Memory B cell (primary cell): ENCODE results near the gene KIZ.

ENCODE experiments used
- ATAC-seq: fragments of 150-1000 bp; cut with Tn5 transposase; 2 replicates; pipeline ENCODE4 v1.10.0; 2021; ENCODE audit warnings: low read depth, mild to moderate bottlenecking, moderate library complexity
- DNase-seq, 2 donors: peaks; one replicate each; pipeline ENCODE4 v3.0.0; 2022; ENCODE audit warnings: low spot score in 2 of 2
- H3K27ac Mint-ChIP-seq: one replicate; pipeline ENCODE4 v1.8.0; 2022; ENCODE audit warnings: mild to moderate bottlenecking, moderate library complexity, mixed read lengths
- H3K27me3 Mint-ChIP-seq: one replicate; pipeline ENCODE4 v1.8.0; 2022; ENCODE audit warnings: mixed read lengths
- H3K36me3 Mint-ChIP-seq: one replicate; pipeline ENCODE4 v1.8.0; 2022; ENCODE audit warnings: mild to moderate bottlenecking, mixed read lengths
- H3K4me1 Mint-ChIP-seq: one replicate; pipeline ENCODE4 v1.8.0; 2022; ENCODE audit warnings: mixed read lengths
- H3K4me3 Mint-ChIP-seq: one replicate; pipeline ENCODE4 v1.8.0; 2022; ENCODE audit warnings: mild to moderate bottlenecking, moderate library complexity, mixed read lengths
- H3K9me3 Mint-ChIP-seq: one replicate; pipeline ENCODE4 v1.8.0; 2022; ENCODE audit warnings: mixed read lengths

The KIZ gene

DNA sequence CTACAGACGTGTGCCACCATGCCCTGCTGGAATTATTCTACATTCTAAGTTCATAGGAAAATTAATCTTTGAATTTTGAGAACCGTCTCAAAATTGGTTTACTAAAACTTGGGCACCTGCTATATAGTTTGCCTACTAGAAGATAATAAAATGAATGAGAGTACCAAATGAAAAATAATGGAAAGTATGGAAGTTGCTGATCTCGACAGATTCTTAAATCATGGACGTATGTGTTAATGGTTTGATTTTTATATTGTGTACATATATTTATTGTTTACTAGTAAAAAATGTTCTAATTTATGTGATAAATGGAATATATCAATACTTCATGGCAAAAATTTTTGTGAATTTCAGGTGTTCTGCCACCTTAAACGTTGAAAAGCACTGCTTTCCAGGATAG, 60.0 kb downstream of the KIZ start:
- H3K4me3 Mint-ChIP-seq = no peak overlapping the region
- peaks cover 28% of the 10 kb centered on the region for H3K36me3 Mint-ChIP-seq
- H3K4me1 Mint-ChIP-seq = no peaks in the 10 kb centered on the region
- ATAC-seq = no peak
- DNase-seq = no peak
- no peak overlapping the region for H3K27ac Mint-ChIP-seq
- no peaks in the 10 kb centered on the region for H3K9me3 Mint-ChIP-seq
- no peaks in the 10 kb centered on the region for H3K27me3 Mint-ChIP-seq

- H3K4me1 Mint-ChIP-seq = no peaks in the 10 kb centered on the region
- H3K9me3 Mint-ChIP-seq = no peaks in the 10 kb centered on the region
- H3K27me3 Mint-ChIP-seq = no peaks in the 10 kb centered on the region
- H3K36me3 Mint-ChIP-seq = peaks cover 18% of the 10 kb centered on the region
- ATAC-seq (no peak), DNase-seq (no peak)
- H3K4me3 Mint-ChIP-seq = no peak overlapping the region
- H3K27ac Mint-ChIP-seq = no peak overlapping the region
Measured at GRCh38 chr20:21189761-21190523, 64.1 kb downstream of the KIZ start.

DNA sequence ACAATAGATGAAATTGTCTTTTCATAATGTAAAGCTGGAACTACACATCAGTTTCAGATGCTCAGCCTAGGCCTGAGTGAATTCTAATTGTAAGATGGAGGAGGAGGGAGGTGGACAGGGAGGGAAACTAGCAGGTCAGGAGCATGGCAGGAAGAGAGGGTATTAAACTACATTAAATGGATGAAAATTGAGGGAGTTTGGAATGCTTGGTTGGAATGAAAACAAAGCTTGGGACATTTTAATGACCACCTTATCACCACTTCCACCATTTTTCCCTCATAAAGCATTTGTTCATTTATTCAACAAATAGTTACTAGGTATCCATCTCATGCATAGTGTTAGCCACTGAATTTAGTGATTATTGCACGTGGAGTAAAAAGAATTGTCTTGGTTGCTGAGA, 65.0 kb downstream of the KIZ start:
- H3K4me3 Mint-ChIP-seq = no peak overlapping the region
- H3K27me3 Mint-ChIP-seq = no peaks in the 10 kb centered on the region
- no peaks in the 10 kb centered on the region for H3K9me3 Mint-ChIP-seq
- no peaks in the 10 kb centered on the region for H3K4me1 Mint-ChIP-seq
- no peak for DNase-seq
- H3K36me3 Mint-ChIP-seq = peaks cover 19% of the 10 kb centered on the region
- no peak for ATAC-seq
- no peak overlapping the region for H3K27ac Mint-ChIP-seq

DNA sequence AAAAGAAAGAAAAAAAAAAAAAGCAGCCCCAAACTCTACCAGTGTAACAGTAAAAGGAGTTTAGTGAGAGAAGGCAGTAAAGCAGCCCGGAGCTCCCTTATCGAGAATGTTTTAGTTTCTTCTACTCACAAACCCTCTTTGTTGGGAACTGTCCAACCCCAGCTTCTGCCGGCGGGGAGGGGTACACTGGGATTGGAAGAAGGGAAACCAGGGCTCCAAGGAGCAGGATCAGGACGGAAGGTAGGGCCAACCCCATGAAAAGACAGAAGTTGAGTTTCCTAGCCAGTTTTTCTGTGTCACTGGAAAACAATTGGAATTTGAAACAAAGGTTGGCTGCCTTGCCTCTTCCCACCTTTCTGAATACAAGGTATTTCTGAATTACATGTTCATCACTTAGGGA, 66.0 kb downstream of the KIZ start:
- Mint-ChIP-seq H3K27ac (no peak overlapping the region), H3K9me3 (no peaks in the 10 kb centered on the region), H3K4me1 (no peaks in the 10 kb centered on the region), H3K36me3 (peaks cover 15% of the 10 kb centered on the region), H3K27me3 (no peaks in the 10 kb centered on the region), H3K4me3 (no peak overlapping the region)
- ATAC-seq (no peak), DNase-seq (no peak)

DNA sequence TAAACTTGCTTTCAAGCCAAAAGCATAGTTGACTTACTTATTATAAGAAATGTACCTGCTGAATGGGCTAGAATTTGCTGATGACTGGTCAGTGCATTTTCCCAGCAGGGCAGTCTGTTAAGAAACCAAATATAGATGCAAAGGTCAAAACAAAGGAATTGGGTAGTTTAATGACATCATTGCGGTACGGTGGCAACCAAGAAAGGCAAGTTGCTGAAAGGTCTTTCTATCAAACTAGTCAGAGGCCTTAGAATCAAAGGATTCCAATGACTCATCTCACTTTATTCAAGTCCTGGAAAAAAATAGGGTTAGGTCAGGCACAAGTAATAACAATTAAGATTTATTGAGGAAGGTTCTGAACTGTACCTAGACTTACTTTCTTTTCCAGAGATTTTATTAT, 76.4 kb downstream of the KIZ start:
- no peaks in the 10 kb centered on the region for H3K27me3 Mint-ChIP-seq
- no peak for DNase-seq
- no peak for ATAC-seq

GRCh38 chr20:21203088-21203656, 77.3 kb downstream of the KIZ start:
- H3K4me1 Mint-ChIP-seq = peaks cover 2% of the 10 kb centered on the region
- DNase-seq (no peak), ATAC-seq (no peak)
- peaks cover 23% of the 10 kb centered on the region for H3K36me3 Mint-ChIP-seq
- H3K27me3 Mint-ChIP-seq = no peaks in the 10 kb centered on the region
- H3K27ac Mint-ChIP-seq = no peak overlapping the region
- no peaks in the 10 kb centered on the region for H3K9me3 Mint-ChIP-seq
- no peak overlapping the region for H3K4me3 Mint-ChIP-seq

More for the DNA sequence above, 76.4 kb downstream of the KIZ start:
- Mint-ChIP-seq H3K36me3 (peaks cover 20% of the 10 kb centered on the region), H3K9me3 (no peaks in the 10 kb centered on the region), H3K27ac (no peak overlapping the region), H3K4me1 (peaks cover 2% of the 10 kb centered on the region), H3K4me3 (no peak overlapping the region)

DNA sequence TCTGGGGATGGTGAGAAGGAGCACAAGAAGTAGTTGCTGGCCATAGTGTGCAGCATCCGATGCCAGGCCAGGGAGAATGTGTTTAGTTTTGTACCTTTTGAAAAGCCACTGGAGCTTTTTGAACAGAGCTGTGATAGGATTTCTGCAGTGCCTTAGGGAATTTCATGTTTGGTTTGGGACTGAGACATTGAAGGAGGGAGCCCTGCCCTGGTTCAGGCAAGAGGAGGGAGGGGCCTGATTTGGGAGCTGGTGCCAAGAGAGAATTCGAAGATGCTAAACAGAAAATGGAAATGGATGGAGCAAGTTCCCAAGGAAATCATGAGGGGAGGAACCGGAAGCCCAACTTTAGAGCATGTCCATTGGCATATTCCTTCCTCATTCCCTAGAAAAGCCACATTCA, 80.7 kb downstream of the KIZ start:
- H3K27me3 Mint-ChIP-seq = no peaks in the 10 kb centered on the region
- ATAC-seq (no peak), DNase-seq (no peak)
- H3K4me1 Mint-ChIP-seq = no peaks in the 10 kb centered on the region
- no peak overlapping the region for H3K27ac Mint-ChIP-seq
- peaks cover 21% of the 10 kb centered on the region for H3K36me3 Mint-ChIP-seq
- no peak overlapping the region for H3K4me3 Mint-ChIP-seq
- no peaks in the 10 kb centered on the region for H3K9me3 Mint-ChIP-seq

- no peak for DNase-seq
- Mint-ChIP-seq H3K9me3 (no peaks in the 10 kb centered on the region), H3K4me1 (no peaks in the 10 kb centered on the region), H3K36me3 (peaks cover 19% of the 10 kb centered on the region), H3K27ac (no peak overlapping the region), H3K27me3 (no peaks in the 10 kb centered on the region), H3K4me3 (no peak overlapping the region)
- no peak for ATAC-seq
Measured at GRCh38 chr20:21208999-21209398, 83.1 kb downstream of the KIZ start.

GRCh38 chr20:21209668-21210067, 83.8 kb downstream of the KIZ start:
- no peaks in the 10 kb centered on the region for H3K9me3 Mint-ChIP-seq
- H3K4me1 Mint-ChIP-seq = no peaks in the 10 kb centered on the region
- H3K4me3 Mint-ChIP-seq = no peak overlapping the region
- ATAC-seq = no peak
- no peaks in the 10 kb centered on the region for H3K27me3 Mint-ChIP-seq
- no peak for DNase-seq
- H3K27ac Mint-ChIP-seq = no peak overlapping the region
- peaks cover 17% of the 10 kb centered on the region for H3K36me3 Mint-ChIP-seq

GRCh38 chr20:21213691-21214090, 87.8 kb downstream of the KIZ start:
- H3K4me1 Mint-ChIP-seq = no peaks in the 10 kb centered on the region
- no peak for ATAC-seq
- H3K36me3 Mint-ChIP-seq = peaks cover 13% of the 10 kb centered on the region
- H3K27me3 Mint-ChIP-seq = no peaks in the 10 kb centered on the region
- DNase-seq = no peak
- H3K27ac Mint-ChIP-seq = no peak overlapping the region
- no peaks in the 10 kb centered on the region for H3K9me3 Mint-ChIP-seq
- H3K4me3 Mint-ChIP-seq = no peak overlapping the region

GRCh38 chr20:21214431-21214830, 88.5 kb downstream of the KIZ start:
- Mint-ChIP-seq H3K9me3 (no peaks in the 10 kb centered on the region), H3K27me3 (no peaks in the 10 kb centered on the region), H3K4me3 (no peak overlapping the region), H3K4me1 (no peaks in the 10 kb centered on the region), H3K36me3 (peaks cover 13% of the 10 kb centered on the region), H3K27ac (no peak overlapping the region)
- no peak for DNase-seq
- no peak for ATAC-seq

- Mint-ChIP-seq H3K27me3 (no peaks in the 10 kb centered on the region), H3K4me3 (no peak overlapping the region), H3K36me3 (peaks cover 15% of the 10 kb centered on the region), H3K9me3 (no peaks in the 10 kb centered on the region), H3K4me1 (no peaks in the 10 kb centered on the region), H3K27ac (no peak overlapping the region)
- DNase-seq = no peak
- ATAC-seq = no peak
Measured at GRCh38 chr20:21219686-21220085, 93.8 kb downstream of the KIZ start.

GRCh38 chr20:21224217-21224616, 98.3 kb downstream of the KIZ start:
- peaks cover 8% of the 10 kb centered on the region for H3K36me3 Mint-ChIP-seq

DNA sequence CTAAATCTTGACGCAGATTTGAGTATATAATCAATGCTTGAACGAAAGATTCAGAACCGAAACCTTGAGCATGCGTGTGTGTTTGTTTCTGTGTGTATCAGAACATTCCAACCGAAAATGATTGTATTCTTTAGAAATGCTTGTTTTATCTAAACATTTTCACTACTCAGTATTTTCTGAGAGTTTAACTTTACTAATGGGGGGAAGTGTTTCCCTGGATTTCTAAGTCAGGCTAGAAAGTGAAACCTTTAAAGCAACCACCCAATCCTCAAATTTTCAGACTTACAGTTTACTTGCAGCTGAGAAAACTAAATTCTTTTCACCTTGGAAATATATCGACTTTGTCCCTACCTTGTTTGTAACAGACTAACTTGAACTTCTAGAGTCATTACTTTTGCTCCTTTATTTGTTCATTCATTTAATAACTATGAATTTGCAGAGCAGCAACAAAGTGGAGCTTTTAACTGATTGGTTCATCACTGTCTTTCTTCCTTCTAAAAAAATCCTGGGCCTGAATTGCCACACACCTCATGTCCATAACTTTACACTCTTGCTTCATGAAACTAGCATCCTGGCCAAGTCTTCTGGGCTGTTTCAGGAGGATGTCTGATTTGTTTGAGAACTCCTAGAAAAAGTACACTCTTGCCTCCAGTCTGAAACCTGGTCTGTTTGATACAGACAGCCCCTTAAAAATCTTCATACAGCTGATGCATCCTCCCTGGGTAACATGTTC, 99.5 kb downstream of the KIZ start:
- Mint-ChIP-seq H3K4me1 (peaks cover 6% of the 10 kb centered on the region), H3K9me3 (no peaks in the 10 kb centered on the region), H3K27ac (no peak overlapping the region), H3K36me3 (peaks cover 8% of the 10 kb centered on the region), H3K27me3 (no peaks in the 10 kb centered on the region), H3K4me3 (no peak overlapping the region)
- DNase-seq = no peak
- ATAC-seq = no peak

More at GRCh38 chr20:21224217-21224616, 98.3 kb downstream of the KIZ start:
- no peak for DNase-seq
- H3K4me3 Mint-ChIP-seq = no peak overlapping the region
- H3K27ac Mint-ChIP-seq = no peak overlapping the region
- no peaks in the 10 kb centered on the region for H3K27me3 Mint-ChIP-seq
- no peaks in the 10 kb centered on the region for H3K9me3 Mint-ChIP-seq
- no peak for ATAC-seq
- H3K4me1 Mint-ChIP-seq = peaks cover 6% of the 10 kb centered on the region
